ENCODE data around the gene CCDC88C.
"Not testable (repeated sequence)": the region's sequence is repeated elsewhere in the genome, so short reads cannot be mapped to it uniquely, and the experiment has no call there.

CCDC88C gene

GRCh38 chr14:91238661-91239060, 179.0 kb downstream of the CCDC88C start:
- no peak for DNase-seq

DNA sequence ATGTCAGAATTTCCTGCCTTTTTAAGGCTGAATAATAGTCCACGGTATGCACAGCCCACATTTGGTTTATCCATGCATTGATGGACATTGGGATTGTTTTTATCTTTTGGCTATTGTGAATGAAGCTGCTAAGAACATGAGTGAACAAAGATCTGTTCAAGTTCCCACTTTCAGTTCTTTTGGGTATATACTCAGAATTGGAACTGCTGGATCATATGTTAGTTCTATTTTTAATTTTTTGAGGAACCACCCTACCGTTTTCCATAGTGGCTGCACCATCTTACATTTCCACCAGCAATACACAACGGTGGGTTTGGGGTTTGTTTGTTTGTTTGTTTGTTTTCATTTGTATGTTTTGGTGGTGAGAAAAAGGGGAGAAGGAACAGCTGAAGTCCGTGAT, 179.5 kb downstream of the CCDC88C start:
- DNase-seq: no peak

DNA sequence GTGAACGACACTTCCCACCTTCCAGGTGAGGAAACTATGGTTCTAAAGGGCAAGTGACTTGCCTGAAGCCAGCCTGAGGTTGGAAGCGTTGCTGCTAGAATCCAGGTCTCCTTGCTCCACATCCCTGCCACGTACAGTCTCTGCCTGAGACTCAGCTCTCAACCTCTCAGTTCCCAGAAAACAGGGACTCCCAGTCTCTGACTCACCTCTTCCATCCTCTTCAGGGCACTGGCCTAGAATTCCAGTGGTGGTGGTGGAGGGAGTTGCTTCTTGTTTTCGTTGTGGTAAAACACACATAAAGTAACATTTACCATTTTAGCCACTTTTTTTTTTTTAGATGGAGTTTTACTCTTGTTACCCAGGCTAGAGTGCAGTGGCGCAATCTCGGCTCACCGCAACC, 180.4 kb downstream of the CCDC88C start:
- DNase-seq: no peak

DNA sequence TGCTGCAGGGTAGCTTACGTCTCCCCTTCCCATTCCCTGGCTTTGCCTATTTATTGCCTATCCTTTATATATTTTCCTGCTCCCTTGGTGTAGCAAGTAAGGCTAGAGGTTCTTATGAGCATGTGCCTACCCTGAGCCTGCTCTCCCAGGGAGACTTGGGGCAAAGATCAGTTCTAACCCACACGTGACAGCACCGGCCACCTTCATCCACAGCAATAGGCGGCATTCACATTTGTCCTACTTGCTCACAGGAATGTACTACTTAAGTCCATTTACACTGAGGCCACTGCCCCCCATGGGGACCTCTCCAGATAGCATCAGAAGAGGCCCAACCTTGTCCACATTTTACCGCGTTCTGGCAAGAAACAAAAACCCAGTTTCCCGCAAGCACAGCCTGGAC, 181.8 kb downstream of the CCDC88C start:
- DNase-seq: no peak

DNA sequence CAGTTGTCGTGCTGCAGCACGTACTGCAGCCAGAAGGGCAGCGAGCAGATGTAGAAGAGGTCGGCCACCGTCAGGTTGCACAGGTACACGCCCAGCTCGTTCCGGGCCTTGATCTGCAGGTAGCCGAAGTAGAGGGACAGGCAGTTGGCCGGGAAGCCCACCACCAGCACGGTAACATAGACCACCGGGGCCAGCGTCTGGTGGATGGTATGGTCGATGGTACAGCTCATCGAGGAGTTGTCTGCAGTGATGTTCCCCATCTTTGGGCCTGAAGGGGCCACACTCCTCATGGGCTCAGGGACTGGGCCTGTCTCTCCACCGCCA, 182.9 kb downstream of the CCDC88C start:
- no peak for DNase-seq

DNA sequence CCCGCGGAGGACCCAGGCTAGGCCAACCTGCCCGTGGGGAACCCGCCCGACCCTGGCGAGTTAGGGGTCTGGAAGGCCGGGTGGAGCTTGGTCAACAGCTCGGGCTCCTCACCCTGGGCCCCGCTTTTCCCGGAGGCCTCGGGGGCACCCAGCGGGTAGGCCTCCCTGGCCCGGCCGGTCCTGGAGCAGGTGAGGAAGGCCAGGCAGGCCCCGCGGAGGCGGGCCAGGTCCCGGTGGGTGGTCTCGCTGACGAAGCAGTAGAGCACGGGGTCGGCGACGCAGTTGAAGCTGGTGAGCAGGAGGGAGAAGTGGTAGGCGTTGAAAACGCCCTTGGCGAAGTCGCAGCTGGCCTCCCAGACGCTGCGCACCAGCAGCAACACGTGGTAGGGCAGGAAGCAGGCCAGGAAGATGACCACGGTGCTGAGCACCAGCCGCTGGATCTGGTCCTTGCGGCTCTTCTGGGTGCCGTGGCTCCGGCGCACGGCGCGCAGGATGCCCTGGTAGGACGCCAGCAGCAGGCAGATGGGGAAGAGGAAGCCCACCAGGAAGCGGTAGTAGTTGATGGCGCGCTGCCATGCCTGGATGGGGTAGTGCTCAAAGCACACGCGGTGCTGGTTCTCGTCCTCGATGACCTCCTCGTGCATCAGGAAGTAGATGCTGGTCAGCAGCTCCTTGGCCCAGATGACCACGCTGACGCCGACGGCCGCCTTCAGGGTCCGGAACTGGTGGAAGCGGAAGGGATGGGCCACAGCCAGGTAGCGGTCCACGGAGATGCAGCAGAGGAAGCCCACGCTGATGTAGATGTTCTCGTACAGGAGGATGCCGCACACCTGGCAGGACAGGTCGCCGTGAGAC, 183.5 kb downstream of the CCDC88C start:
- DNase-seq: no peak

GRCh38 chr14:91232603-91233002, 185.0 kb downstream of the CCDC88C start:
- no peak for DNase-seq

DNA sequence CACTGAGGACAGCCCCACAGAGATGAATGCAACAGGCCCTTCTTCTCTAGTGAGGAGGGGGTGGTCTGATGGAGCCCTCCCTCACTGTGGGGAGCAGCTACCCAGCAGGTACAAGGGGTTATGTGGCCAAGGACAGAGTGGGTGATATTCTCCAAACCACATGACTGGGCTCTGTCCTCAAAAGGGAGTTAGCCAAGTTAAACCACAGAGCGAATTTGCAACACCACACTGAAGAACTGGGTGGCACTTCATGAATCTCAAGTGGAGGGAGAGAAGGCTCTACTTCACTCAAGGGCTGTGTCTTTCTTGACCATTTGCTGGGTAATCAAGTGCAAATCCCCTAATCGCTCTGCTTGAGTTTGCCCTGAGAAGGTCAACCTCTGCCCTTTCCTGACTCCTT, 185.6 kb downstream of the CCDC88C start:
- DNase-seq: no peak

- DNase-seq: no peak
These were observed 186.2 kb downstream of the CCDC88C start for GRCh38 chr14:91231446-91231845.

DNA sequence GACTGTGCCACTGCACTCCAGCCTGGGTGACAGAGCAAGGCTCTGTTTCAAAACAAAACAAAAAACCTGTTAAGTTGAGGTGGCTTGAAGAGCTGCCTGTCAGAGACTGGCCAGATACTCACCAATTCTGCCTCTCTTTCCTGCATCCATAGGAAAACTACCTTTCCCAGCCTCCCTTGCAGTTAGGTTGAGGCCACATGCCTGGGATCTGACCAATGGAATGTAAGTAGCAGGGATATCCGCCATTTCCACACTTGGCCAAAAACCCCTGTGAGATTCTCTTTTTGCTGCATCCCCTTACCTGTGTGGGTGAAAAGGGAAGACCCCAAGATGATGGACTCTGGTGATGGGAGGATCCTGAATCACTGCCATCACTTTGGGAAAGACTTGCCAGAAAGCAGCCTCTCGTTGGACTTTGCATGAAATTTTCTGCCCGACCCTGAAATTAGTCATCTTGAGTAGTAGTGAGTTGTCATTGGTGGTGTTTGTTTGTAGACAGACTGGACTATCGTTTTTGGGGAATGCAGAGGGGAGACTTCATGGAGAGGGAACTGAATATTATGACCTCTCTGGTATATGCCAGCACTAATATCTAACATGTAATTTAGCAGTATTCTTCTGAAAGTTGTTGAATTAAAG, 187.1 kb downstream of the CCDC88C start:
- no peak for DNase-seq

- DNase-seq: peak; percentile 43
These were observed 187.8 kb downstream of the CCDC88C start for GRCh38 chr14:91229743-91230200.

DNA sequence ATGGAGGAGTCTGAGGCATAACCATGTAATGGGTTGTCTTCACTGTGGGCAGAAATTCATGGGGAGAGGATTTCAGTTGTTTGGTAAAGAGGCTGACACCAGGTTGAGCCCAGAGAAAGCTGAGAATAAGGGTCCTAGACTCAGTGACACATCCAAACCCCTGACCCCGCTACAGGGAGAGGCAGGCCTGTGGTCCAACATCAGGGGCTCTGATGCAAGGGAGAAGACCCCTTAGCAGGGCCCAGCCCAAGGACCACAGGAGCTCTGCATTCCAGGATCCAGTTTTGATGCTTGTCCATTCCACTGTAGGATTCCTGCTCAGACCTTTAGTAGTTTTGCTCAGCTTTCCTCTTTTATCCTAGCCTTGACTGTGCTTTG, 188.6 kb downstream of the CCDC88C start:
- DNase-seq: no peak

GRCh38 chr14:91228112-91229004, 189.3 kb downstream of the CCDC88C start:
- DNase-seq: peak; percentile 72

DNA sequence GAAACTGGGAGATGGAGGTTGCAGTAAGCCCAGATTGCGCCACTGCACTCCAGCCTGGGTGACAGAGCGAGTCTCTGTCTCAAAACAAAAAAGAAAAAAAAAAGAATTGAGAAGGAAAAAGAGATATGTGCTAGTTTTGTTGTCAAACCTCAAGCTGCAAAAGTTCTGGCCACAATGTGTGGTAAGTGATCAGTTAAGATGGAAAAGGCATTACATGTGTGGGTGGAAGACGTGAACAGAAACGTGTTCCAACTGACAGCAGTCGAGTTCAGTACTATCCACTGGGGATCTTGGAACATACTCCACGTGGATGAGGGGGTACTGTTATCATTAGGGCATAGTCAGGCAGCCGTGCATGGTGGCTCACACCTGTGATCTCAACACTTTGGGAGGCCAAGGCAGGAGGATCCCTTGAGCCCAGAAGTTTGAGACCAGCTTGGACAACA, 190.4 kb downstream of the CCDC88C start:
- no peak for DNase-seq

GRCh38 chr14:91226360-91226759, 191.3 kb downstream of the CCDC88C start:
- DNase-seq: not testable (repeated sequence)

GRCh38 chr14:91225025-91225424, 192.6 kb downstream of the CCDC88C start:
- no peak for DNase-seq

- DNase-seq: no peak
These were observed 194.4 kb downstream of the CCDC88C start for GRCh38 chr14:91223028-91223783.

All from T-helper 9 cell (primary cell).